AG09319 (cell line): ENCODE measurements around the gene RAD51B.

Experiments
- DNase-seq: peaks from one replicate; pipeline ENCODE4 v3.0.0-alpha.2; 2010; ENCODE audit warnings: low read depth; ENCODE audit errors: extremely low read depth
- TF ChIP-seq, protein P1 (sequence below): IDR thresholded peaks from 2 replicates; pipeline ENCODE4 v1.5.1; 2011; ENCODE audit warnings: low read depth, mild to moderate bottlenecking, inconsistent platforms, low read length, moderate library complexity

Gene RAD51B

DNA sequence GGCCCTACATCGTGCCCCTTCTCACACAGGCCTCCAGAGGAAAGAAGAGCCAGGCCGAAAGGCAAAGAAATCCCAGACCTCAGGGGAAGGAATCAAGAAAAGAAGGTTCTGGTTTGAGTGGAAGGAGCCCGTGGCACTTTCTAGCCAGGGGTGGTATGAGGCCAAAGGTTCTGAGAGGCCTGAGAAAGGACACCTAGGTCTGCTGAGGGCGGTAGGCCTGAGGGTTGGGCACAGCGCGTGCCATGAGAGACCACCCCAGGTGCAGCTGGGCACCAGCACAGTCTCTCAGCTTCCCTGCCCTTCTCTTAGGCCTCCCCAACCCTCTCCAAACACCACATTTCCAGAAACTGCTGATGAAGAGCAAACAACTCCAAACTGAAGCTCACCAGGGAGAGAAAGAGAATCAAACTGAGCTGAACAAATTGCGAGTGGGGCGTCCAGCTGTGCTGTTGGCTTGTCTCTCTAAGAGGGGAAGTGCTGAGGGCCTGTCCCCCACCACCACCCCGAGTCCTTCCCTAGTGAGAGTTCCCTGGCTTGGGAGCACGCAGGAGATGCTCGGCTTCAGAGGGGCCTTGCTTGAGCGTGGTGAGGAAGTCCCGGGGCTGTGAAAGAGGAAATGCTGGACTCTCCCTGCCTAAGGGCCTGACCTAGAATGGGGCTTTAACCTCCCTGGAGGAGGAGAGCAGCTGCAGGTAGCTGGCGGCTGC lies 788.4 kb downstream of the RAD51B start:
- DNase-seq: no peak
- TF ChIP-seq, protein P1, sequence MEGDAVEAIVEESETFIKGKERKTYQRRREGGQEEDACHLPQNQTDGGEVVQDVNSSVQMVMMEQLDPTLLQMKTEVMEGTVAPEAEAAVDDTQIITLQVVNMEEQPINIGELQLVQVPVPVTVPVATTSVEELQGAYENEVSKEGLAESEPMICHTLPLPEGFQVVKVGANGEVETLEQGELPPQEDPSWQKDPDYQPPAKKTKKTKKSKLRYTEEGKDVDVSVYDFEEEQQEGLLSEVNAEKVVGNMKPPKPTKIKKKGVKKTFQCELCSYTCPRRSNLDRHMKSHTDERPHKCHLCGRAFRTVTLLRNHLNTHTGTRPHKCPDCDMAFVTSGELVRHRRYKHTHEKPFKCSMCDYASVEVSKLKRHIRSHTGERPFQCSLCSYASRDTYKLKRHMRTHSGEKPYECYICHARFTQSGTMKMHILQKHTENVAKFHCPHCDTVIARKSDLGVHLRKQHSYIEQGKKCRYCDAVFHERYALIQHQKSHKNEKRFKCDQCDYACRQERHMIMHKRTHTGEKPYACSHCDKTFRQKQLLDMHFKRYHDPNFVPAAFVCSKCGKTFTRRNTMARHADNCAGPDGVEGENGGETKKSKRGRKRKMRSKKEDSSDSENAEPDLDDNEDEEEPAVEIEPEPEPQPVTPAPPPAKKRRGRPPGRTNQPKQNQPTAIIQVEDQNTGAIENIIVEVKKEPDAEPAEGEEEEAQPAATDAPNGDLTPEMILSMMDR: no peak

DNA sequence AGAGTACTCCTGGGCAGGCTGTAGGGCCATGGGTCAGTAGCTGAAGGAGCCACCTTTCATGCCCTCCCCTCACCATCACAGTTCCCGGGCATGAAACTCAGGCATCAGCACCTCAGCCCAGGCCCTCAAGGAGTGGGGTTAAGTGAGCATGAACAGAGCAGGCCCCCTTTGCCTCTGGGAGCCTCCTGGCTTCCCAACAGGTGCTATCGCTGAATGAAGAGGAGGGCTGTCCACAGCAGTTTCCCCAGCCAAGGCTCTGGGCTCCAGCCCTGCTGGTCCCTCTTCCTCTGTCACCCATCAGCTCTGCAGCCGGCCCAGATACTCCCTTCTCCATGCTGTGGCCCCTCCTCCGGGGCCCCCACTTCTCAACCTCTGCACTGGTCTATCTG lies 789.0 kb downstream of the RAD51B start:
- TF ChIP-seq, protein P1: no peak
- no peak for DNase-seq

DNA sequence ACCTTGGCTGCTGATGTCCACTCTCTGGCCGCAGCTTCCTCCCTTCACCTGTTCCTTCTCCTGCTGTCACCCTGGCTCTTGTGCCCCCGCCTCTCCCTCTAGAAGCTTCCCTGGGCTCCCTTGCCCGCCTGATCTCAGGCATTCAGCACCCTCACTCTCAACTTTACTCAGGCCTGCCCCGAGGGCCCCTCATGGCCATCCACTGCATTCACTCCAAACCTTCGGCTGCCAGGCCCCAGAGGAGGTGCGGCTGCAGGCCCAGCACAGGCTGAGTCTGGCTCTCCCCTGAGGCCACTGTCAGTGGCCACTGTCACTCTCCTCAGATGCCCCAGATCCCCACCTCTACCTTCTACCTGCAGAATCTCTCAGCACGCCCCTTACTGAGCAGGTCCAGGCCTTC lies 789.4 kb downstream of the RAD51B start:
- DNase-seq: no peak
- TF ChIP-seq, protein P1: no peak

DNA sequence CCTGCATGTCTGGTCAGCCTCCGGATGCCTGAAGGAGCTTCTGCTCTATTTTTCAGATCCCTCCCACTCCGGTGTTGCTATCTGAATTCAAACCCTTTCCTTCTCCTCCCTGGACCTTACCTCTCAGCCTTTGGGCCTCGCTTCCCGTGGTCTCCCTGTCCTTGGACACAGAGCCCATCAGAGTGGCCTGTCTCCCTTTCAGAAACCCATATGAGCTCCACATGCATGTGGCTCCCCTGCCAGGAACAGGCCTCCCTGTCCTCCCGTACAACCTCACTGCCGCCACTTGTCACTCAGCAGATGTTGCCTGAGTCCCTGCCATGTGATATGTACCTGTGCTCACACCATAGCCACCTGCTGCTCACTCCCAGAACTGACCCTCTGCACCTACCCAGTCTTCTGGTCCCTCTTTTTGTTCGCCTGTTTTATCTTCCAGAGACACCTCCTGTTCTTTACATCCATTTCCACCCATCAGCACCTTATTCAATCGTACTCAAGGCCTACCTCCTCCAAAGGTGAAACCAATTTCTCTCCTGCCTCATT lies 790.7 kb downstream of the RAD51B start:
- TF ChIP-seq, protein P1: no peak
- DNase-seq: no peak

DNA sequence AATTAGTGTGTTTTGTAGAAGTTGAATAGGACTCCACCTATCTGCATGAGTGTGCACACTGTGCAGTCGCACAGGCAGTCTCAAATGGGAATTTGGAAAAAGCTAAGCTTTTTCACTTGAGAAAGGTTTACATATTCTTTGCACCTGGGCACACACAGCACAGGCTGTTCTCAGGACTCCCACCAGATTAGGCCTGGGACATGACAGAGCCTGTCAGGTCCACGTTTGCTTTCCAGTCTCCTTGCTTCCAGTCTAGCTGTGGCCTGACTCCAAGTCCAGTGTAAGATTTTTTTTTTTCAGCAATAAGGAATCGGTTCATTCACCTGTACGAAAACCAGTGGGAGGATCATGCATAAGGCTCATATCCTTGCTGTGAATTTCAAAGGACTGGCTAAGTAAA lies 792.0 kb downstream of the RAD51B start:
- TF ChIP-seq, protein P1: no peak

DNA sequence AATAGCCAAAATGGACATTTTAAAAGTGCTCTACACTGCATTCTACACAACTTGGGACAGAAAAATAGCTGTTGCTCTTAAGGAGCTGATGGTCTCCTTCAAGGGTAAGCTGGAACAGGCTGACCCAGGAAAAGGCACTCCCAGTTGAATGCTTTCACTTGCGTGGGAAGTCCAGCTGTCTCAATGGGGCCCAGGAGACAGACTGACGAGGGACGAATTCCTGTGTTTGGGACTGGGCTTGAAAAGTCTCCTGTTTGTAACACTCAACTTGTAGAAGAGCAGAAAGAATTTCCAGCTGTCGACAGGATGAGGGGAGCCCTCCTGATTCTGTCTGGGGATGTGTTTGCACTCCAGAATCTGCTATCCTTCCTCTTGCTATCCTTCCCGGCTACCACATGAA lies 792.5 kb downstream of the RAD51B start:
- no peak for DNase-seq
- TF ChIP-seq, protein P1: no peak

More for the DNA sequence above, 792.0 kb downstream of the RAD51B start:
- no peak for DNase-seq

DNA sequence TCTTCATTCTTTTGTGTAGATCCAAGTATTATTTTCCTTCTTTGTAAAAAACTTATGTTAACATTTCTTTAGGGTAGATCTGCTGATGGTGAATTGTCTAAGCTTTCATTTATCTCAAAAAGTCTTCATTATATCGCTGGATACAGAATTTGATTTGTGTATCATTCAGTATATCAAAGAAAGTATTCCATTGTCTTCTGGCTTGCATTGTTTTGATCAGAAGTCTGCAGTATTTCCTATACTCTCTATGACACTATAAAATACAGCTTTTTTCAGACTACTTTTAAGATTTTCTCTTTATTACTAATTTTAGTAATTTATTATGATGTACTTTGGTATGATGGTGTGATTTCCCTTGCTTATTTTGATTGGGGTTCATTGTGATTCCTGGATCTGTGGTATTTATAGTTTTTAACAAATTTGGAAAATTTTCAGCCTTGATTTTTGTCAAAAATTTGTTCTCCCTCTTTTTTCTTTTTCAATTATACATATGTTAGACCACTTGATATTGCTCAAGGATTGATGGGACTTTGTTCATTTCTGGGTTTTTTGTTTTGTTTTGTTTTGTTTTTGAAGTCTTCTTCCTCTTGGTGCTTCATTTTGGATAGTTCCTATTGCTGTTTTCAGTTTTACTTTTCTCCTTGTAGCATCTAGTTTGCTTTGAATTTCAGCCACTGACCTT lies 796.8 kb downstream of the RAD51B start:
- DNase-seq: no peak
- TF ChIP-seq, protein P1: no peak
